22Rv1 (cell line): Measurements from ENCODE around the gene PLXNA2.

ENCODE experiments used
- CTCF ChIP-seq: fragments of 450-650 bp; IDR thresholded peaks from 2 replicates; pipeline ENCODE4 v1.5.1; 2017; ENCODE audit warnings: mild to moderate bottlenecking
- ZFX ChIP-seq: fragments of 450-650 bp; IDR thresholded peaks from 2 replicates; pipeline ENCODE4 v1.6.1; 2017; ENCODE audit warnings: antibody characterized with exemption, borderline replicate concordance

- no peak for TF ChIP-seq CTCF
- no peak for TF ChIP-seq ZFX
Measured at GRCh38 chr1:208135354-208135753, 108.8 kb downstream of the PLXNA2 start.
